BLaER1 (cell line): ENCODE results near the gene DLL3.

Experiments
- H3K27ac ChIP-seq: shearing (Covaris generic); formaldehyde crosslinking; 2 replicates; pipeline ENCODE4 v1.8.1; 2022
- H3K27me3 ChIP-seq: shearing (Covaris generic); formaldehyde crosslinking; 2 replicates; pipeline ENCODE4 v1.8.1; 2022
- H3K36me3 ChIP-seq: shearing (Covaris generic); formaldehyde crosslinking; 2 replicates; pipeline ENCODE4 v1.8.1; 2022
- H3K4me1 ChIP-seq: shearing (Covaris generic); formaldehyde crosslinking; 2 replicates; pipeline ENCODE4 v1.8.1; 2022
- H3K4me2 ChIP-seq: shearing (Covaris generic); formaldehyde crosslinking; 2 replicates; pipeline ENCODE4 v1.8.1; 2022
- H3K4me3 ChIP-seq: shearing (Covaris generic); formaldehyde crosslinking; 2 replicates; pipeline ENCODE4 v1.8.1; 2022
- H3K9ac ChIP-seq: shearing (Covaris generic); formaldehyde crosslinking; 2 replicates; pipeline ENCODE4 v1.8.1; 2022
- H3K9me3 ChIP-seq: shearing (Covaris generic); formaldehyde crosslinking; 2 replicates; pipeline ENCODE4 v1.8.1; 2022
- H4K20me1 ChIP-seq: shearing (Covaris generic); formaldehyde crosslinking; 2 replicates; pipeline ENCODE4 v1.8.1; 2022
- Cebpa-rat ChIP-seq: shearing (Covaris generic); IDR thresholded peaks from 2 replicates; pipeline ENCODE4 v1.8.1; 2022

The DLL3 gene

GRCh38 chr19:39543477-39543857, 44.7 kb downstream of the DLL3 start:
- no peak for TF ChIP-seq Cebpa-rat
- Histone ChIP-seq H3K27ac (no peak overlapping the region), H3K4me3 (no peak overlapping the region)

GRCh38 chr19:39544226-39544903, 45.6 kb downstream of the DLL3 start:
- Histone ChIP-seq H3K4me1 (peaks cover 16% of the 10 kb centered on the region; the same call in 1 of the 2 replicates), H3K9me3 (no peaks in the 10 kb centered on the region), H3K27ac (no peak overlapping the region), H3K36me3 (no peaks in the 10 kb centered on the region), H4K20me1 (peaks cover 4% of the 10 kb centered on the region; the same call in 1 of the 2 replicates), H3K27me3 (no peaks in the 10 kb centered on the region), H3K4me3 (no peak overlapping the region), H3K4me2 (peak overlapping the region; percentile 11), H3K9ac (no peak overlapping the region)
- no peak for TF ChIP-seq Cebpa-rat

More at GRCh38 chr19:39543477-39543857, 44.7 kb downstream of the DLL3 start:
- Histone ChIP-seq H4K20me1 (peaks cover 13% of the 10 kb centered on the region), H3K27me3 (no peaks in the 10 kb centered on the region), H3K4me2 (no peak overlapping the region), H3K36me3 (no peaks in the 10 kb centered on the region), H3K4me1 (peaks cover 23% of the 10 kb centered on the region), H3K9me3 (no peaks in the 10 kb centered on the region), H3K9ac (no peak overlapping the region)

- no peaks in the 10 kb centered on the region for H3K27me3 ChIP-seq
- H3K4me3 ChIP-seq, result no peak overlapping the region
- H4K20me1 ChIP-seq, result no peaks in the 10 kb centered on the region
- H3K9me3 ChIP-seq, result no peaks in the 10 kb centered on the region
- peak overlapping the region; percentile 11 for H3K4me2 ChIP-seq
- H3K4me1 ChIP-seq, result peaks cover 16% of the 10 kb centered on the region; the same call in 1 of the 2 replicates
- no peak overlapping the region for H3K9ac ChIP-seq
- no peaks in the 10 kb centered on the region for H3K36me3 ChIP-seq
- TF ChIP-seq Cebpa-rat, result no peak
- H3K27ac ChIP-seq, result no peak overlapping the region
These were observed 46.2 kb downstream of the DLL3 start for GRCh38 chr19:39544911-39545310.

GRCh38 chr19:39546599-39546998, 47.9 kb downstream of the DLL3 start:
- no peaks in the 10 kb centered on the region for H3K27me3 ChIP-seq
- H3K36me3 ChIP-seq, result no peaks in the 10 kb centered on the region
- no peak overlapping the region for H3K4me3 ChIP-seq
- H4K20me1 ChIP-seq, result no peaks in the 10 kb centered on the region
- H3K4me1 ChIP-seq, result peaks cover 18% of the 10 kb centered on the region
- no peak overlapping the region for H3K27ac ChIP-seq
- no peak overlapping the region for H3K9ac ChIP-seq
- no peak for TF ChIP-seq Cebpa-rat
- no peaks in the 10 kb centered on the region for H3K9me3 ChIP-seq
- H3K4me2 ChIP-seq, result no peak overlapping the region

- TF ChIP-seq Cebpa-rat, result no peak
- Histone ChIP-seq H3K4me2 (no peak overlapping the region), H3K9me3 (no peaks in the 10 kb centered on the region), H3K27me3 (no peaks in the 10 kb centered on the region), H3K9ac (no peak overlapping the region), H3K4me1 (peaks cover 24% of the 10 kb centered on the region), H4K20me1 (no peaks in the 10 kb centered on the region), H3K36me3 (no peaks in the 10 kb centered on the region), H3K4me3 (no peak overlapping the region), H3K27ac (no peak overlapping the region)
These were observed 51.5 kb downstream of the DLL3 start for GRCh38 chr19:39550197-39550596.

- no peaks in the 10 kb centered on the region for H4K20me1 ChIP-seq
- no peak overlapping the region for H3K9ac ChIP-seq
- H3K27ac ChIP-seq, result no peak overlapping the region
- no peak overlapping the region for H3K4me3 ChIP-seq
- no peaks in the 10 kb centered on the region for H3K9me3 ChIP-seq
- no peaks in the 10 kb centered on the region for H3K27me3 ChIP-seq
- H3K4me2 ChIP-seq, result peak overlapping the region; percentile 68
- H3K36me3 ChIP-seq, result no peaks in the 10 kb centered on the region
- H3K4me1 ChIP-seq, result peaks cover 28% of the 10 kb centered on the region
- TF ChIP-seq Cebpa-rat, result no peak
These were observed 54.4 kb downstream of the DLL3 start for GRCh38 chr19:39553082-39553652.

GRCh38 chr19:39554701-39555311, 56.1 kb downstream of the DLL3 start:
- Histone ChIP-seq H3K4me1 (peaks cover 28% of the 10 kb centered on the region), H3K27me3 (no peaks in the 10 kb centered on the region), H3K4me3 (no peak overlapping the region), H4K20me1 (no peaks in the 10 kb centered on the region), H3K9me3 (no peaks in the 10 kb centered on the region), H3K4me2 (no peak overlapping the region), H3K27ac (no peak overlapping the region), H3K36me3 (no peaks in the 10 kb centered on the region), H3K9ac (no peak overlapping the region)
- TF ChIP-seq Cebpa-rat, result no peak

GRCh38 chr19:39555883-39556282, 57.1 kb downstream of the DLL3 start:
- TF ChIP-seq Cebpa-rat, result no peak
- no peak overlapping the region for H3K4me2 ChIP-seq
- no peaks in the 10 kb centered on the region for H3K27me3 ChIP-seq
- peaks cover 28% of the 10 kb centered on the region for H3K4me1 ChIP-seq
- H3K27ac ChIP-seq, result no peak overlapping the region
- no peak overlapping the region for H3K4me3 ChIP-seq
- H3K9ac ChIP-seq, result no peak overlapping the region
- no peaks in the 10 kb centered on the region for H4K20me1 ChIP-seq
- H3K36me3 ChIP-seq, result no peaks in the 10 kb centered on the region
- no peaks in the 10 kb centered on the region for H3K9me3 ChIP-seq
